CD8-positive, alpha-beta memory T cell (primary cell): ENCODE results near the gene RGPD6. TPM values are rescaled to one million over a fixed set of nuclear protein-coding genes. Genes with fewer than 3 reads are reported as not detected.
"Not testable (repeated sequence)": the region's sequence is repeated elsewhere in the genome, so short reads cannot be mapped to it uniquely, and the experiment has no call there.

Experiments
- CTCF ChIA-PET: fragments of 350-600 bp; sonication (Branson Sonifier 250); formaldehyde crosslinking; loops from one replicate; lab custom pipeline; 2021; ENCODE audit warnings: antibody characterized with exemption; lab: Charles Lee
- POLR2A ChIA-PET: fragments of 350-600 bp; sonication (Branson Sonifier 250); formaldehyde crosslinking; loops from one replicate; lab custom pipeline; 2021; ENCODE audit warnings: antibody characterized with exemption; lab: Charles Lee
- DNase-seq, 5 donors: peaks; one replicate each; pipeline versions ENCODE4 v3.0.0 to v3.0.0-alpha.2; 2020 to 2022; ENCODE audit warnings: mixed read lengths in 1 of 5
- H3K27ac ChIP-seq: one replicate; pipeline ENCODE4 v1.7.0; 2013; ENCODE audit warnings: low read depth, mild to moderate bottlenecking, low read length, moderate library complexity
- H3K27me3 ChIP-seq: 2 replicates; pipeline ENCODE4 v1.7.0; 2013; ENCODE audit warnings: low read length, mild to moderate bottlenecking; ENCODE audit not compliant: insufficient read depth, poor library complexity, severe bottlenecking
- H3K36me3 ChIP-seq: 2 replicates; pipeline ENCODE4 v1.7.0; 2013; ENCODE audit warnings: mild to moderate bottlenecking, low read length, moderate library complexity; ENCODE audit not compliant: insufficient read depth
- H3K4me1 ChIP-seq: 2 replicates; pipeline ENCODE4 v1.7.0; 2013; ENCODE audit warnings: mild to moderate bottlenecking, low read length, moderate library complexity; ENCODE audit not compliant: insufficient read depth
- H3K4me3 ChIP-seq: 2 replicates; pipeline ENCODE4 v1.7.0; 2013; ENCODE audit warnings: mild to moderate bottlenecking, low read length
- H3K9me3 ChIP-seq: 2 replicates; pipeline ENCODE4 v1.7.0; 2013; ENCODE audit warnings: mild to moderate bottlenecking, low read length
- H3K27ac Mint-ChIP-seq, 8 donors: one replicate each; pipeline ENCODE4 v1.8.0; 2020 to 2021; ENCODE audit warnings: mixed read lengths in 8 of 8, mild to moderate bottlenecking in 6 of 8, inconsistent platforms in 3 of 8, moderate library complexity in 3 of 8
- H3K27me3 Mint-ChIP-seq, 2 donors: one replicate each; pipeline ENCODE4 v1.8.0; 2020 to 2021; ENCODE audit warnings: mixed read lengths in 2 of 2, mild to moderate bottlenecking in 1 of 2, moderate library complexity in 1 of 2
- H3K36me3 Mint-ChIP-seq, 3 donors: one replicate each; pipeline ENCODE4 v1.8.0; 2020 to 2021; ENCODE audit warnings: mixed read lengths in 3 of 3, inconsistent platforms in 1 of 3, mild to moderate bottlenecking in 1 of 3
- H3K4me1 Mint-ChIP-seq, 3 donors: one replicate each; pipeline ENCODE4 v1.8.0; 2020 to 2021; ENCODE audit warnings: mixed read lengths in 3 of 3, inconsistent platforms in 1 of 3, mild to moderate bottlenecking in 1 of 3
- H3K4me3 Mint-ChIP-seq, 7 donors: one replicate each; pipeline ENCODE4 v1.8.0; 2020 to 2021; ENCODE audit warnings: mixed read lengths in 7 of 7, mild to moderate bottlenecking in 6 of 7, moderate library complexity in 4 of 7, inconsistent platforms in 2 of 7
- H3K9me3 Mint-ChIP-seq, 5 donors: one replicate each; pipeline ENCODE4 v1.8.0; 2020 to 2022; ENCODE audit warnings: mixed read lengths in 5 of 5, mild to moderate bottlenecking in 3 of 5, moderate library complexity in 2 of 5, inconsistent platforms in 1 of 5
- polyA plus RNA-seq: library from polyadenylated mRNA; unstranded; fragments of 300-500 nt; fragmentation: Illumina TruSeq; gene quantifications from one replicate; pipeline ENCODE4 v1.2.3, GENCODE V29; 2021
- total RNA-seq, 2 experiments: library from RNA; stranded (reverse); gene quantifications; one replicate each; pipeline ENCODE4 v1.2.3, GENCODE V29; 2021

Gene RGPD6
- total and polyA plus RNA-seq, 3 experiments from 2014 or later: 2.8 to 17.4 (median 9.7) TPM

DNA sequence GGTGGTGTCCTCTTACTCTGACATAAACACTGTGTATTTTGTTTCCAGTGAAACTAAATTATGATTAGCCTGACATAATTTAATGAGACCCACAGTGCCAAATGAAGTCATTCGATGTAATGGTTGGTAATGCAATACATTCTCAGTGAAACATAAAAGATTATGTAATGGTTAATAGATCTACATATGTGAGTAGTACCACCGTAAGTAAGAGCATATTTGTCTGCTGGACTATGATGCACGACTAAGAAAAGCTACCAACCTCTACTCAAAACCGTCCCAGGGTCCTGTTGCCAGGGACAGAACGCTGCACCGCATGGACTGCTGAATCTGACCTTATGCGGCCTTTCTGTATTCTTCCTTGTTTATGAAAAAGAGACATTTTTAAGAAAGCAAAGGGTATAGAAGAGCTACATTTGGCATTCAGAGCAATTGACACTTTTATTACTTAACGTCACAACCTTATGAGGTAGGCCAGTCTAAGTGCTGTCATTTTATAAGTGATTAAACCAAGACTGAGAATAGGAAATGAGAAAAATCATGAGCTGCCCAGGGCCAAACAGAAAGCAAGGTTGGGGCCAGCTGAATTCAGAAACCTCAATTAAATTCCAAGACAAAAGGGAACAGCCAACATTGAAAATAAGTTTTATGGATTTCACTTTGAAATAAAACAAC, 27.0 kb upstream of the RGPD6 start:
- H3K4me1 Mint-ChIP-seq, CTCF ChIA-PET, POLR2A ChIA-PET: not testable (repeated sequence)

DNA sequence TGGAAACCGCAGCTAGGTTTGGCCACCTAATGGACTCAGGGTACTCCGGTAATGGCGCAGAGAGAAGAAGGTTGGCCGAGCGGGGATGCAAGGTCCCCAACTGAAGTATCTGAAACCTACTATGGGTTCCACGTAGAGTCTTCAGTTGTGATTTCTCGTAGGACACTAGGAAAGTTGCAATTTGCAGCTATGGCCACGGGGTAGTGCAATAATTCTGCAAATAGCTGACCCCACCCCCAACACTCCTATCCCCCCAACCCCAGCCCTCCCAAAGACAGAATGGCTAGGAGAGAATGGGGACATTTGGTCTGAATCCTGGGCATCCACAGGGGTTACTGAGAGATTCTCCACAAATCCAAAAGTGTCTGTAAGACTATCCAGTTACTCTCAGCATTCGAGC, 25.1 kb upstream of the RGPD6 start:
- H3K27me3 ChIP-seq, H3K4me3 ChIP-seq, H3K4me1 ChIP-seq, H3K27ac ChIP-seq, H3K4me3 Mint-ChIP-seq, CTCF ChIA-PET, DNase-seq, H3K27me3 Mint-ChIP-seq, H3K4me1 Mint-ChIP-seq, H3K27ac Mint-ChIP-seq, H3K36me3 Mint-ChIP-seq, H3K36me3 ChIP-seq, H3K9me3 Mint-ChIP-seq, POLR2A ChIA-PET, H3K9me3 ChIP-seq: not testable (repeated sequence)

More for the DNA sequence above, 27.0 kb upstream of the RGPD6 start:
- not testable (repeated sequence) for H3K9me3 ChIP-seq, H3K4me1 ChIP-seq, H3K4me3 ChIP-seq, H3K9me3 Mint-ChIP-seq, DNase-seq, H3K27me3 ChIP-seq, H3K4me3 Mint-ChIP-seq, H3K36me3 Mint-ChIP-seq, H3K36me3 ChIP-seq, H3K27ac ChIP-seq, H3K27me3 Mint-ChIP-seq, H3K27ac Mint-ChIP-seq

GRCh38 chr2:110591973-110592372, 15.0 kb upstream of the RGPD6 start:
- H3K27ac ChIP-seq, H3K9me3 Mint-ChIP-seq, H3K27me3 ChIP-seq, H3K9me3 ChIP-seq, H3K27ac Mint-ChIP-seq, H3K36me3 ChIP-seq, H3K4me1 Mint-ChIP-seq, H3K27me3 Mint-ChIP-seq, H3K4me3 ChIP-seq, H3K4me1 ChIP-seq, H3K36me3 Mint-ChIP-seq, DNase-seq, POLR2A ChIA-PET, CTCF ChIA-PET, H3K4me3 Mint-ChIP-seq: not testable (repeated sequence)

DNA sequence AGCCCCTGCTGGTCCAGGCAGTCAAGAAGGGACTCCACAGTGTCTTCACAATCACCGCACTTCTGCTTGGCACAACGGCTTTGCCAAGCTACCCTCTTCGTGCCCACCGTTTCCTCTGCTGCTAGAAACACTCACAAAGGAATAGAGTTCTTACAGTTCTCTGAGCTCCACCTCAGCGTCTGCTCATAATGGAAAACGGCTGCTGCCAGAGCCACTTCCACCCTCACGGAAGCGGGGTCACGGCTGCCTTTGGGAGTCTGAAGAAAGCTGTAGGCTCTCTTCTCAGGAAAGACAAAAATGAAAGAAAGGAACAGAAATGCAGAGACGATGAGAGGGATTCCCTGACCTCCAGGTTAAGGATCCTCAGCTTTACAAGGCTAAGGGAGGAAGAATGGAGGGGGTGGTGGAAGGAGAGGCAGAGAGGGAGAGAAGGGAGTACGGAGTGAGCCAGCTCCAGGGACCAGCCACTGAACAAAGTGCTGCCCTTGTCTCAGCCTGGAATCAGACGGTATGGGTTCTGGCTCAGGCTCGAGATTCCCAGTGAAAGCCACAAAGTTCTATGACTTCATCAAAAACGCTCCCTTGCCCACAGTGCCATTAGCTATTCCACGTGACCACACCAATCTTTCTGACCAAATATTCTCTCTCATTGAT, 12.8 kb upstream of the RGPD6 start:
- H3K4me3 ChIP-seq, H3K27ac ChIP-seq, H3K27me3 ChIP-seq, H3K9me3 Mint-ChIP-seq, H3K36me3 ChIP-seq, H3K9me3 ChIP-seq, H3K27me3 Mint-ChIP-seq, H3K4me1 ChIP-seq, H3K27ac Mint-ChIP-seq, H3K4me3 Mint-ChIP-seq, H3K36me3 Mint-ChIP-seq, DNase-seq, H3K4me1 Mint-ChIP-seq, POLR2A ChIA-PET, CTCF ChIA-PET: not testable (repeated sequence)

- H3K4me1 ChIP-seq, H3K4me3 ChIP-seq, H3K4me3 Mint-ChIP-seq, H3K4me1 Mint-ChIP-seq, H3K9me3 ChIP-seq, CTCF ChIA-PET, DNase-seq, H3K27me3 Mint-ChIP-seq, H3K27me3 ChIP-seq, H3K27ac Mint-ChIP-seq, H3K36me3 ChIP-seq, POLR2A ChIA-PET, H3K36me3 Mint-ChIP-seq, H3K27ac ChIP-seq, H3K9me3 Mint-ChIP-seq: not testable (repeated sequence)
Measured at GRCh38 chr2:110588520-110588919, 11.5 kb upstream of the RGPD6 start.

- H3K4me1 Mint-ChIP-seq, H3K4me3 Mint-ChIP-seq, H3K27ac ChIP-seq, DNase-seq, H3K27me3 ChIP-seq, H3K36me3 ChIP-seq, H3K9me3 Mint-ChIP-seq, H3K27ac Mint-ChIP-seq, H3K4me3 ChIP-seq, H3K27me3 Mint-ChIP-seq, H3K36me3 Mint-ChIP-seq, H3K4me1 ChIP-seq, POLR2A ChIA-PET, H3K9me3 ChIP-seq, CTCF ChIA-PET: not testable (repeated sequence)
Measured at GRCh38 chr2:110579216-110579965, 2.4 kb upstream of the RGPD6 start.

GRCh38 chr2:110578429-110578828, 1.4 kb upstream of the RGPD6 start:
- H3K4me1 ChIP-seq, H3K4me3 Mint-ChIP-seq, DNase-seq, H3K36me3 ChIP-seq, CTCF ChIA-PET, H3K9me3 ChIP-seq, H3K27me3 Mint-ChIP-seq, POLR2A ChIA-PET, H3K27ac Mint-ChIP-seq, H3K9me3 Mint-ChIP-seq, H3K36me3 Mint-ChIP-seq, H3K4me1 Mint-ChIP-seq, H3K27ac ChIP-seq, H3K27me3 ChIP-seq, H3K4me3 ChIP-seq: not testable (repeated sequence)

DNA sequence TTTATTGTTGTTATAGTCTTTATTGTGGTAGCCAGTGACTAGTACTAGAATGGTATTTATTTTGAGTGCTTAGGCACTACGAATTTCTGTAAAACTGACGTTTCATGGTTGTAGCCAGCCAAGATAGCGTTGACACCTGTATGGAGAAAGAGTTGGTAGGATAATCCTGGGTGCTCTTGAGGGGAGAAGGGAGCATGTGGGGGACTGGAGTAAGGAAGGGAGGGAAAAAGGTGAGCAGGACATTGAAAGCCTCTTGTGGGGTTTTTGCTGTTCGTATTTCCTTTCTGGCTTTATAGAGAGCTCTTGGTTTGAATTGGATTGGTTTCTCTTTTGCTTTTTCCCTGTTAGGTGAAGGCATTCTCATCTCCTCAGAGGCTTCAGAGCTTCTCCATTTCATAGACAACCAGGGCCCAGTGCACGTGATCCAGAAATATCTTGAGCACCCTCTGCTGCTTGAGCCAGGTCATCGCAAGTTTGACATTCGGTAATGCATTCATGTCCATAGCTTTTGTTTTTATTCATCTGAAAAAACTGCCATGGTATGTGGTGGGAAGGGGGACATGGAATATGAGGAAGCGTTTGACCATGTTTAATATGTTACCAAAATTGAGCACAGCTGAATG, 77.2 kb downstream of the RGPD6 start:
- POLR2A ChIA-PET, H3K27me3 ChIP-seq, H3K4me1 ChIP-seq, H3K27me3 Mint-ChIP-seq, H3K27ac Mint-ChIP-seq, H3K4me3 Mint-ChIP-seq, H3K4me3 ChIP-seq, DNase-seq, H3K9me3 Mint-ChIP-seq, H3K9me3 ChIP-seq, H3K36me3 ChIP-seq, H3K36me3 Mint-ChIP-seq, H3K27ac ChIP-seq, CTCF ChIA-PET, H3K4me1 Mint-ChIP-seq: not testable (repeated sequence)
